GM23338 (cell line): ENCODE results near the gene ZBTB7B. TPM values are rescaled to one million over a fixed set of nuclear protein-coding genes. Genes with fewer than 3 reads are reported as not detected.

Experiments used
- ATAC-seq: fragments of 200-7000 bp; cut with Tn5 transposase; 3 replicates; pipeline ENCODE4 v1.9.1; 2020
- DNase-seq: peaks from one replicate; pipeline ENCODE4 v3.0.0-alpha.2; 2015; ENCODE audit warnings: low spot score
- H2AFZ ChIP-seq: fragments of 200-600 bp; sonication (generic); 2 replicates; pipeline ENCODE4 v1.8.0; 2016; ENCODE audit warnings: antibody characterized with exemption, mild to moderate bottlenecking, moderate library complexity
- H3F3A ChIP-seq: fragments of 200-600 bp; sonication (generic); replicated peaks from 2 replicates; pipeline ENCODE4 v1.8.0; 2017; ENCODE audit warnings: antibody characterized with exemption, mixed run types, low read depth
- H3K27ac ChIP-seq: fragments of 200-600 bp; sonication (generic); 2 replicates; pipeline ENCODE4 v1.6.1; 2016; ENCODE audit warnings: low read depth
- H3K27me3 ChIP-seq: fragments of 200-600 bp; sonication (generic); 2 replicates; pipeline ENCODE4 v1.8.0; 2016; ENCODE audit warnings: mild to moderate bottlenecking, mixed run types, moderate library complexity; ENCODE audit not compliant: insufficient read depth
- H3K36me3 ChIP-seq: fragments of 200-600 bp; sonication (generic); 2 replicates; pipeline ENCODE4 v1.8.0; 2016; ENCODE audit warnings: mild to moderate bottlenecking; ENCODE audit not compliant: insufficient read depth
- H3K4me1 ChIP-seq: fragments of 200-600 bp; sonication (generic); 2 replicates; pipeline ENCODE4 v1.8.0; 2016; ENCODE audit warnings: mild to moderate bottlenecking, moderate library complexity; ENCODE audit not compliant: insufficient read depth
- H3K4me2 ChIP-seq: fragments of 200-600 bp; sonication (generic); 2 replicates; pipeline ENCODE4 v1.7.1; 2017; ENCODE audit warnings: mixed run types
- H3K4me3 ChIP-seq: fragments of 200-600 bp; sonication (generic); 2 replicates; pipeline ENCODE4 v1.6.1; 2016; ENCODE audit warnings: mixed run types
- H3K79me2 ChIP-seq: fragments of 200-600 bp; sonication (generic); replicated peaks from 2 replicates; pipeline ENCODE4 v1.8.0; 2017; ENCODE audit warnings: mild to moderate bottlenecking; ENCODE audit not compliant: insufficient read depth
- H3K9me2 ChIP-seq: fragments of 200-600 bp; sonication (generic); 2 replicates; pipeline ENCODE4 v1.8.0; 2017; ENCODE audit not compliant: insufficient read depth
- H4K20me1 ChIP-seq: fragments of 200-600 bp; sonication (generic); replicated peaks from 2 replicates; pipeline ENCODE4 v1.8.0; 2017; ENCODE audit warnings: mild to moderate bottlenecking; ENCODE audit not compliant: insufficient read depth
- H3K27ac Mint-ChIP-seq: 2 replicates; pipeline ENCODE4 v1.8.0; 2020; ENCODE audit warnings: inconsistent platforms, mild to moderate bottlenecking, moderate library complexity, mixed read lengths
- H3K27me3 Mint-ChIP-seq: 3 replicates; pipeline ENCODE4 v1.8.0; 2022; ENCODE audit warnings: low read depth, mild to moderate bottlenecking, moderate library complexity, mixed read lengths, inconsistent platforms; ENCODE audit not compliant: insufficient read depth, poor library complexity
- H3K36me3 Mint-ChIP-seq: 3 replicates; pipeline ENCODE4 v1.8.0; 2021; ENCODE audit warnings: low read depth, mild to moderate bottlenecking, inconsistent platforms, moderate library complexity, mixed read lengths
- H3K4me1 Mint-ChIP-seq: 3 replicates; pipeline ENCODE4 v1.8.0; 2020; ENCODE audit warnings: mild to moderate bottlenecking, inconsistent platforms, mixed read lengths
- H3K4me3 Mint-ChIP-seq: 3 replicates; pipeline ENCODE4 v1.8.0; 2021; ENCODE audit warnings: moderate library complexity, mild to moderate bottlenecking, inconsistent platforms, mixed read lengths
- H3K9me3 Mint-ChIP-seq: 3 replicates; pipeline ENCODE4 v1.8.0; 2020; ENCODE audit warnings: moderate library complexity, mild to moderate bottlenecking, inconsistent platforms, mixed read lengths
- CREB1 ChIP-seq: fragments of 250-450 bp; sonication (Bioruptor Pico); IDR thresholded peaks from 2 replicates; pipeline ENCODE4 v1.5.0; 2020; ENCODE audit warnings: low read depth, mild to moderate bottlenecking, moderate library complexity
- CTCF ChIP-seq, 2 experiments: fragments of 200-600 bp in 1 of 2; sonication (generic) in 1 of 2; conservative IDR thresholded peaks; 2 replicates each; pipeline versions ENCODE4 v1.5.1 to v1.6.1; 2016 to 2017; ENCODE audit warnings: antibody characterized with exemption in 2 of 2, low read depth in 2 of 2, mild to moderate bottlenecking in 2 of 2, moderate library complexity in 1 of 2
- EZH2 ChIP-seq: fragments of 200-600 bp; sonication (generic); IDR thresholded peaks from one replicate; pipeline ENCODE4 v1.8.0; 2017; ENCODE audit warnings: antibody characterized with exemption, mild to moderate bottlenecking, low read depth; ENCODE audit not compliant: unreplicated experiment
- EZH2phosphoT487 ChIP-seq: fragments of 200-600 bp; sonication (generic); IDR thresholded peaks from one replicate; pipeline ENCODE4 v1.8.1; 2018; ENCODE audit warnings: antibody characterized with exemption; ENCODE audit not compliant: unreplicated experiment
- JUNB ChIP-seq: IDR thresholded peaks from one replicate; pipeline ENCODE4 v1.6.1; 2016; ENCODE audit warnings: antibody characterized with exemption; ENCODE audit not compliant: unreplicated experiment
- NANOG ChIP-seq: IDR thresholded peaks from 2 replicates; pipeline ENCODE4 v1.6.1; 2016; ENCODE audit warnings: antibody characterized with exemption, borderline replicate concordance
- POLR2AphosphoS5 ChIP-seq: IDR thresholded peaks from 2 replicates; pipeline ENCODE4 v1.6.1; 2016; ENCODE audit warnings: antibody characterized with exemption, low read depth
- REST ChIP-seq: IDR thresholded peaks from one replicate; pipeline ENCODE4 v1.6.1; 2018; ENCODE audit warnings: antibody characterized with exemption; ENCODE audit not compliant: unreplicated experiment
- STAT1 ChIP-seq: IDR thresholded peaks from one replicate; pipeline ENCODE4 v1.6.1; 2016; ENCODE audit warnings: antibody characterized with exemption; ENCODE audit not compliant: unreplicated experiment
- ZNF114 ChIP-seq: fragments of 250-450 bp; sonication (Bioruptor Pico); IDR thresholded peaks from 2 replicates; pipeline ENCODE4 v1.5.0; 2020; ENCODE audit warnings: mild to moderate bottlenecking, moderate library complexity
- ZNF331 ChIP-seq: fragments of 250-450 bp; sonication (Bioruptor Pico); IDR thresholded peaks from 2 replicates; pipeline ENCODE4 v1.5.0; 2020; ENCODE audit warnings: low read depth, mild to moderate bottlenecking, moderate library complexity
- polyA plus RNA-seq: library from polyadenylated mRNA; unstranded; fragments of >200 nt; fragmentation: Nextera tagmentation; extraction: Ambion mirVana; gene quantifications from 2 replicates; pipeline ENCODE4 v1.2.1, GENCODE V29; 2016
- total RNA-seq: library from RNA; depleted of rRNA; stranded (reverse); fragments of >200 nt; shearing (Covaris generic); gene quantifications from 2 replicates; pipeline ENCODE4 v1.2.3, GENCODE V29; 2014

ZBTB7B gene
- total and polyA plus RNA-seq, 2 experiments from 2014 or later = 3.6 to 32.6 TPM

GRCh38 chr1:155051342-155051776, 48.8 kb downstream of the ZBTB7B start:
- H2AFZ ChIP-seq = peak overlapping the region; percentile 84; the same call in 1 of the 2 replicates
- peaks cover 18% of the 10 kb centered on the region; the same call in 1 of the 2 replicates for H3K4me1 ChIP-seq

GRCh38 chr1:155051777-155052398, 49.3 kb downstream of the ZBTB7B start:
- H3K27ac ChIP-seq = no peak overlapping the region
- Mint-ChIP-seq H3K4me1 (peaks cover 39% of the 10 kb centered on the region), H3K27ac (no peak overlapping the region), H3K27me3 (peaks cover 27% of the 10 kb centered on the region), H3K9me3 (no peaks in the 10 kb centered on the region; the same call in 2 of the 3 replicates), H3K36me3 (no peaks in the 10 kb centered on the region; the same call in 2 of the 3 replicates), H3K4me3 (peak overlapping the region; percentile 76)
- peak overlapping the region; percentile 90 for H3K4me3 ChIP-seq
- DNase-seq (peak; percentile 51), ATAC-seq (peak; percentile 8)
- no peaks in the 10 kb centered on the region for H3K79me2 ChIP-seq
- H3K9me2 ChIP-seq = no peaks in the 10 kb centered on the region
- peak overlapping the region; percentile 98 for H3K4me2 ChIP-seq
- peaks cover 3% of the 10 kb centered on the region; the same call in 1 of the 2 replicates for H4K20me1 ChIP-seq
- H3K36me3 ChIP-seq = no peaks in the 10 kb centered on the region
- peaks cover 12% of the 10 kb centered on the region; the same call in 1 of the 2 replicates for H3F3A ChIP-seq
- peaks cover 18% of the 10 kb centered on the region; the same call in 1 of the 2 replicates for H3K4me1 ChIP-seq
- peaks cover 24% of the 10 kb centered on the region for H3K27me3 ChIP-seq
- H2AFZ ChIP-seq = peak overlapping the region; percentile 84; the same call in 1 of the 2 replicates
- TF ChIP-seq ZNF331 = no peak
- TF ChIP-seq EZH2phosphoT487 = no peak
- no peak for TF ChIP-seq POLR2AphosphoS5
- no peak for TF ChIP-seq JUNB
- no peak for TF ChIP-seq ZNF114
- no peak for TF ChIP-seq STAT1
- no peak for TF ChIP-seq CREB1 (CRISPR knock-in tag)
- TF ChIP-seq CTCF (conservative IDR thresholded peaks at IDR 0.05; ENCODE audit: low read depth in 2 of 2) = no peak
- TF ChIP-seq REST = no peak
- TF ChIP-seq NANOG = no peak

More at GRCh38 chr1:155051342-155051776, 48.8 kb downstream of the ZBTB7B start:
- Histone ChIP-seq H3K4me3 (peak overlapping the region; percentile 90), H4K20me1 (peaks cover 3% of the 10 kb centered on the region; the same call in 1 of the 2 replicates), H3K4me2 (peak overlapping the region; percentile 98), H3K9me2 (no peaks in the 10 kb centered on the region), H3K27ac (no peak overlapping the region), H3K36me3 (no peaks in the 10 kb centered on the region), H3K27me3 (peaks cover 24% of the 10 kb centered on the region), H3F3A (peaks cover 12% of the 10 kb centered on the region; the same call in 1 of the 2 replicates), H3K79me2 (no peaks in the 10 kb centered on the region)
- Mint-ChIP-seq H3K36me3 (no peaks in the 10 kb centered on the region; the same call in 2 of the 3 replicates), H3K4me1 (peaks cover 41% of the 10 kb centered on the region), H3K27ac (no peak overlapping the region), H3K27me3 (peaks cover 30% of the 10 kb centered on the region), H3K9me3 (no peaks in the 10 kb centered on the region; the same call in 2 of the 3 replicates), H3K4me3 (peak overlapping the region; percentile 76)
- DNase-seq (no peak), ATAC-seq (peak; percentile 24)
- TF ChIP-seq EZH2 (no peak), CREB1 (CRISPR knock-in tag) (no peak), POLR2AphosphoS5 (peak; percentile 66)
